ENCODE results near the gene ZNF804B.
A peak's percentile ranks its signal among the peaks of the same experiment; 100 is the strongest.

Gene ZNF804B

GRCh38 chr7:88842201-88842600 lies 82.7 kb downstream of the ZNF804B start:
- no peak for DNase-seq

- no peak for DNase-seq
Measured at GRCh38 chr7:88845091-88845490, 85.6 kb downstream of the ZNF804B start.

GRCh38 chr7:88851220-88851619 lies 91.7 kb downstream of the ZNF804B start:
- no peak for DNase-seq

- no peak for DNase-seq
Measured at GRCh38 chr7:88859288-88859687, 99.8 kb downstream of the ZNF804B start.

- no peak for DNase-seq
Measured at GRCh38 chr7:88866265-88866863, 106.9 kb downstream of the ZNF804B start.

GRCh38 chr7:88867158-88867557 lies 107.7 kb downstream of the ZNF804B start:
- DNase-seq, result no peak

- no peak for DNase-seq
Measured at GRCh38 chr7:88868456-88868855, 109.0 kb downstream of the ZNF804B start.

GRCh38 chr7:88881136-88881535 lies 121.6 kb downstream of the ZNF804B start:
- DNase-seq, result no peak

- no peak for DNase-seq
Measured at GRCh38 chr7:88885131-88885530, 125.6 kb downstream of the ZNF804B start.

- DNase-seq, result no peak
Measured at GRCh38 chr7:88888684-88889083, 129.2 kb downstream of the ZNF804B start.

- no peak for DNase-seq
Measured at GRCh38 chr7:88910516-88910915, 151.0 kb downstream of the ZNF804B start.

GRCh38 chr7:88912852-88913251 lies 153.4 kb downstream of the ZNF804B start:
- DNase-seq, result no peak

- no peak for DNase-seq
Measured at GRCh38 chr7:88915615-88916014, 156.1 kb downstream of the ZNF804B start.

- no peak for DNase-seq
Measured at GRCh38 chr7:88919478-88920131, 160.1 kb downstream of the ZNF804B start.

GRCh38 chr7:88922944-88923343 lies 163.4 kb downstream of the ZNF804B start:
- DNase-seq, result no peak

- no peak for DNase-seq
Measured at GRCh38 chr7:88928276-88928675, 168.8 kb downstream of the ZNF804B start.

- no peak for DNase-seq
Measured at GRCh38 chr7:88929719-88930118, 170.2 kb downstream of the ZNF804B start.

GRCh38 chr7:88933285-88933684 lies 173.8 kb downstream of the ZNF804B start:
- DNase-seq, result no peak

GRCh38 chr7:88942815-88943501 lies 183.5 kb downstream of the ZNF804B start:
- no peak for DNase-seq

GRCh38 chr7:88951826-88952225 lies 192.3 kb downstream of the ZNF804B start:
- DNase-seq, result no peak

GRCh38 chr7:88964418-88964817 lies 204.9 kb downstream of the ZNF804B start:
- no peak for DNase-seq

GRCh38 chr7:88965371-88965770 lies 205.9 kb downstream of the ZNF804B start:
- DNase-seq, result no peak

GRCh38 chr7:88967432-88967831 lies 207.9 kb downstream of the ZNF804B start:
- no peak for DNase-seq

- peak in 1 of 2 experiments; percentile 19 for DNase-seq
Measured at GRCh38 chr7:88969167-88969566, 209.7 kb downstream of the ZNF804B start.

Measured in NCI-H2081 (cell line).